Superior temporal gyrus (tissue), 1 donor: ENCODE data around the gene EXOC6B.

Experiments used
- DNase-seq: peaks from one replicate; pipeline ENCODE4 v3.0.0-alpha.2; 2016; ENCODE audit errors: extremely low spot score

The EXOC6B gene

DNA sequence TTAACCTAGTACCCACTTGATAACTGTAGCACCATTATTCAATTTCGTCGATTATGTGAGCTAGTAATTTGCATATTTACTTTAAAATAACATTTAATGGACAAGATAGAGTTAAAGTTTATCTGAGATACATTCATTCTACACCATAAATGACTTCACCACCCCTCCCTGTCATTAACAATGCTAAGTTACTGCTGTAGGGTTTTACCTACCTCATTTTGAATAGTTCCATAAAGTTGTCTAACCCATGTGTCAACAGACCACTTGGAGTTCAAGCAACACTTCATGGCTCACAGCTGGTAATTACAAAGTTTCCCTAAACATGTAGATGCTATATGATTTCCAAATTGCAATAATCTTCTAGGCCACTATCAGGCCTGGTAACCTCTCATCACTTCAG is 550.7 kb downstream of the EXOC6B start:
- no peak for DNase-seq

GRCh38 chr2:72274380-72274797 is 551.4 kb downstream of the EXOC6B start:
- DNase-seq = no peak

- no peak for DNase-seq
Observed at GRCh38 chr2:72273384-72273783, 552.4 kb downstream of the EXOC6B start.

DNA sequence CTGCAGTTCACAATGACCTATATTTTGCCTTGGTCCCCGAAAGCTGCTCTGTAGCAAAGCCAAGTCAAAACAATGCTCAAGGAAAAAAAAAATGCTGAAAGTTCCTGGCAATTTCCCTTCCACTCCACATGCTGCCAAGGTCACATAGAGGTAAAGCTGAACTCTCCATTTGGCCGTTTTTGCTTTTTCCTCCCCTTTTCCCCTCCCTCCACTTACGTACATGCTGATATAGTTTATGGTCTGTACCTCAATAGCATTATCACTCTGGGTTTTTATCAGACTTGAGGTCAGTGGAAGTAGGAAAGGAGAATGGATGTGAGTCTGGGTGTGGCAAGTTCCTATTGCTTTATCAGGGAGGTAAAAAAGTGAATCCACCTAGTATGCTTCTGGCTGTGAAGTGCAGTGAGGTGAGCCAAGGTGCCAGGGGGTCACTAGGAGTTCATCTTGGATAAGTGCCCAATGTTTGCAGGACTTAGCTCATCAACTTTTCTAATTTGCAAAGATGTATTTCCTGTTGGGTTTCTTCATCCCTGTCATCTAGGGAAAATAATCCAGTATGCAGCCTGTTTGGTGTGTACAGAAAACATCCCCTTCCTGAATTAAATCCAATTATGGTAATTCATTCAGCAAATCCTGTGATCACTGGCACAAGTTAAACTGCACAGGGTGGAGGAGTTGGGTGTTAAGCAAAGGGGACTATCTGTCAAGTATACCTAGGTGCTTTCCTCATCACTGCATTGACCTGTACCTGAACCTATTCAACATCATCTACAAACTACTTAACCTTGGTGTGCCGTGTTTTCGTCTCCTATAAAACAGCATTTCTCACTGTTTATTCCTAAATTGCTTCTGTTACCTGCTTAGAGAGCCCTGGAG is 553.8 kb downstream of the EXOC6B start:
- no peak for DNase-seq

DNA sequence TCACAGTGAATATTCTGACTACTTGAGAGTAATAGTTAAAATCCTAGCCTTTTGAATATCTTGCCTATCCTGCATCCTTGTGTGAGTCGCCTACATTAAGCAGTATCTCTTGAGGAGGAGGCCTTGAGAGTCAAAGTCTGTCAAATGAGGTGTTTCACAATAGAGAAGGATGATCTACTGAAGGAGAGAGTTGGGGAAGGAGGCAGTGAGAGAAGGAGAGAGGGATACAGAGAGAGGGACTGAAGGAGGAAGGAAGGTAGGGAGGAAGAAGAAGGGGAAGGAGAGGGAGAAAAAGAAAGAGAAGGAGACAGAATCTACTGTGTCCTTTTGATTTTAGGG is 554.6 kb downstream of the EXOC6B start:
- DNase-seq = no peak

GRCh38 chr2:72270556-72271275 is 555.1 kb downstream of the EXOC6B start:
- no peak for DNase-seq

- no peak for DNase-seq
Observed at GRCh38 chr2:72263776-72264060, 562.1 kb downstream of the EXOC6B start.

DNA sequence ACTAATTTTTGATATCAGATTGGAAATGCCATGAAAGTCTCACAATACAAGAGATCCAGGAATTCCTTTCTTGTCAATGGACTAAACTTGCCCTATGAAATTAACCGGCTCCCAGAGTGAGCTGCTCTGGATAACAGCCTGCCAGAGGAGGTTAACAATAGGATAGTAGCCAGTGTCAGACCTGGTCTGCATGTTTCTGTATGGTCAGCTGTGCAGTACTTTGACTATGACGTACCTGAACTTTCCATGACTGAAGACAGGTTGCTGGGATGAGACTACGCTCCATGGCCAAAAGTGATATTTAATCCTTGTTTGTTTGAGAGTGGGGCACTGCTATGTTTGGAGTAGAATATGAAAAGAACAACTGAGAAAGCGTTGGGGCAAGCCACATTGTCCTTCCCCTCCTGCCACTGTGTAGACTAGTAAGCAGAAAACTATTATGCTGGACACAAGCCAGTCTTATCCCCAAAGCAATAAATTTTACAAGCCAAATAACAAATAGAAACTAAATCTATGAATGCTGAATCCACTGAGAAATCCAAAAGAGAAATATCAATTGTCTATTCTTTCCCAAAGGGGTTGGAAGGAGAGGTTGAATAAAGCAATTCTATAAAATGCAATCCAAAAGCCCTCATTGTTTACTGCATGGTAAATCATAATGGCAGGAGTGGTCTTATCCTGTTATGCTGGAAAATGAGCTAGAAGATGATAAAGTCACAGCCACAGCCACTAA is 562.6 kb downstream of the EXOC6B start:
- DNase-seq = no peak

DNA sequence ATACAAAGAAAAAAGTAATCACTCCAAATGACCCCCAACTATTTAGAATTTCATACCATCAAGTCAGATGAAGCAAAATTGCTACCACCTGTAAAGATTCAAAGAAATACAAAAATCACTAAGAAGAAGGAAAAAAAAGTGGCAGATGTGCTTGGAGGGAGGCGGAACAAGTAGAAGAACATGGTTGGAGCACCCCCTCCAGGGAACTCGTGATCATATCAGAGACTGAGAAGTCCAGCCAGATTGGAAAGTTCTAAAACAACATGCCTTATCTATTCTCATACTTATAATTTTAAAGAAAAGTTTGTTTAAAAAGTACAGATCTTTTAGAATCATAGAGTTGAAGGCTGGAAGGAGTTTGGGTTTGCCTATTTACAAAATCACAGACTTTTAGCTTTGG is 564.8 kb downstream of the EXOC6B start:
- DNase-seq = no peak

DNA sequence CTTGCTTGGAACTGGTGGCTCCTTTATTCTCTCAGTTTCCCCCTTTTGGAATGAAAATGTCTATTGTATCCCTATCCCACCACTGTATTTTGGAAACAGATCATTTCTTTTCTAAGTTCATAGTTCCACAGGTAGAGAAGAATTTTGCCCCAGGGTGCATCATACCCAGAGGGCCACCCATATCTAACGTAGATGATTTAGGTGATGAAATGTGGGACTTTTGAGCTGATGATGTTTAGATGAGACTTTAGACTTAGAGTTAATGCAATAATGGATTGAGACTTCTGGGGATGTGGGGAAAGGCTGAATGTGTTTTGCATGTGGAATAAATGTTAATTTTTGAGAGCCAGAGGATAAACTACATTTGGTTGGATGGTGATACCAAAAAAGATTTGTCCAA is 570.3 kb downstream of the EXOC6B start:
- DNase-seq = no peak

DNA sequence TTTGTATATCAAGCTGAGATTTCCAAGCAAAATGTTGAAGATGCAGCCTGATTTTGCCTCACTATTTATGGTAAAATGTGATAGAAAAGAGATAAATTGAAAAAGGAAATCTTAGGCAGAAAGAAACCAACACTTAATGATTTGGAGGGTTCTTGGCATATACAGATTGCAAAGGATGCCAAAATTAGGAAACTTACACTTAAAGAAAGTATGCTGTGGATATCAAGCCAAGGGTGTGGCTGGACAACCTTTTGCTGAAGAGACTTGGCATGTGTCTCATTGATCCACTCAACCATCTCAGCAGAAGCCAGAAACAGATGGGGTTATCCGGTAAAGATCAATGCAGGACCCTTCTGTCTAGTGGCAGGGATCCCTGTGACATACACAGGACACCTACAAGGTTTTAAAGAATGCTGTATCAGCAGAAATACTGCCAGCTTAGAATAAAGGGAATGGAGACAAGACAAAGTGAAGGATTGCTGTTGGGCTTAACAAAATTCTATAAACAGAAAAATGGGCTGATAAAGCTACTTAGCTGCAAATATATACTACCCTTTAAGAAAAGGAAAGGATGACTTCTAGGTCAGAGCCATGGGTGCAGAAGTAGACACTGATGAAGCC is 570.9 kb downstream of the EXOC6B start:
- DNase-seq = no peak

GRCh38 chr2:72238311-72238710 is 587.5 kb downstream of the EXOC6B start:
- DNase-seq = no peak

- DNase-seq = no peak
Observed at GRCh38 chr2:72237549-72237948, 588.3 kb downstream of the EXOC6B start.

GRCh38 chr2:72236445-72237067 is 589.3 kb downstream of the EXOC6B start:
- no peak for DNase-seq

- DNase-seq = no peak
Observed at GRCh38 chr2:72235497-72236415, 590.1 kb downstream of the EXOC6B start.

GRCh38 chr2:72233211-72233610 is 592.6 kb downstream of the EXOC6B start:
- no peak for DNase-seq

GRCh38 chr2:72222829-72223564 is 602.8 kb downstream of the EXOC6B start:
- DNase-seq = no peak

DNA sequence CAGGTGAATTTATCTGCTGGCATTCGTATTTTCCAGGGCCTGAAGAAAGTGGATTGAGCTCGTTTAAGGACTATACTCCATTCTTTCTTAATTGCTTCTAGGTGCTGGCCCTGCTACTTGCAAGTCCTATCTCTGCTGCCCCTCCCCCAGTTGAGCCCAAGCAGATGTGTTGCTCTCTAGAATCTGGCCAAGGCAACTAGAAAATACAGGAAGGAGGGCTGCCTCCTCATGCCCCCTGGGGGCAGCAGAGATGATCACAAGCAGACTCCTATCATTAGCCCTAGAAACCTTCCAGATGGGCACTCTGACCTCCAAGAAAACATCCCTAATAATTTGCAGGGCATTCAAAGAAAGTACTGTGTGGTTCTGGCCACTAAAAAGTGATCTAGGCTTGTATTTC is 605.7 kb downstream of the EXOC6B start:
- DNase-seq = no peak

DNA sequence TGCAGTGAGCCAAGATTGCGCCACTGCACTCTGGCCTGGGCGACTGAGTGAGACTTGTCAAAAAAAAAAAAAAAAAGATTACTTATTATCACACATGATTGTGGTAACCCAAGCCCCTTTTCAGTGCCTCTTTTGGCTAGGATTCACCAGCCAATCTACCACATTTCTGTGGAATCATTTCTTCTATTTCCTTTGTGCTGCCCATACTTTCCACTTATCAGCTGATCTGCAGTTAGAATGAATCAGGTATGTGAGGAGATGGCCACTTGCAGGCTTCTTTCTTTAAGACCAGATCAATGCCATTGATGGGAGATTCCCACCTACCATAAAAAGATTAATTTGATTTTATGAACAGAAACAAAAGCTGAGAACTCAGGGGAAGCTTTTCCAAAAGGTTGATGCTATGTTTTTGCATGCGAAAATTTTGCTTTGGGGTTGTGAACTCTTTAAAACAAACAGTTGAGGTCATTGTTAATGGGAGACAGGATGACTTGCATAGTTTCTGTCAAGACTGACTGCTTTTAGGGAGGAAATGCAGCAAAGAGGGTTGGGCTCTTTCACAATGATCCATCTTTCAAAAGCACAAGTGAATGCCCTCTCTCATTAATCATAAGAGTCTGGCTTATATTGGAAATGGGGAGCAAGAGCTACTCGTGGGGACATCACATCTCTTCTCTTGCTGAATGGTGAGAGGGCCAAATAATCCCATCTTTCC is 611.2 kb downstream of the EXOC6B start:
- no peak for DNase-seq

DNA sequence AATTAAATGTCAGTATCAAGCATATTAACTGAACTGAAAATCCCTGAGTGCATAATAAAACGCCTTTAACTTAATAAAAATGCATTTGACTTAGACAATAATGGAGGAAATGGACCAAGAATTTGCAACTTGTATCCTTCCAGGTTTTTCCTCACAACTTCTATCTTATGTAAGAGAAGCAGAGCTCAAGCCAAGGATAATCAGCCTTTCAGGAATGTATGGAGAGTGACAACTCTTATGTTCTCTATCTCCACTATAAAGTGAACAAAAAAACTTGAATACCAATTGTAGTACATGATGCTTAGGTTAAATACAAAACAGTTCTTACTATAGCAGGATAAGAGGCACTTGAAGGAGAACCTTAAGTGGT is 613.4 kb downstream of the EXOC6B start:
- no peak for DNase-seq
